ENCODE data around the gene CISD3.
A peak's percentile ranks its signal among the peaks of the same experiment; 100 is the strongest.

Gene CISD3

DNA sequence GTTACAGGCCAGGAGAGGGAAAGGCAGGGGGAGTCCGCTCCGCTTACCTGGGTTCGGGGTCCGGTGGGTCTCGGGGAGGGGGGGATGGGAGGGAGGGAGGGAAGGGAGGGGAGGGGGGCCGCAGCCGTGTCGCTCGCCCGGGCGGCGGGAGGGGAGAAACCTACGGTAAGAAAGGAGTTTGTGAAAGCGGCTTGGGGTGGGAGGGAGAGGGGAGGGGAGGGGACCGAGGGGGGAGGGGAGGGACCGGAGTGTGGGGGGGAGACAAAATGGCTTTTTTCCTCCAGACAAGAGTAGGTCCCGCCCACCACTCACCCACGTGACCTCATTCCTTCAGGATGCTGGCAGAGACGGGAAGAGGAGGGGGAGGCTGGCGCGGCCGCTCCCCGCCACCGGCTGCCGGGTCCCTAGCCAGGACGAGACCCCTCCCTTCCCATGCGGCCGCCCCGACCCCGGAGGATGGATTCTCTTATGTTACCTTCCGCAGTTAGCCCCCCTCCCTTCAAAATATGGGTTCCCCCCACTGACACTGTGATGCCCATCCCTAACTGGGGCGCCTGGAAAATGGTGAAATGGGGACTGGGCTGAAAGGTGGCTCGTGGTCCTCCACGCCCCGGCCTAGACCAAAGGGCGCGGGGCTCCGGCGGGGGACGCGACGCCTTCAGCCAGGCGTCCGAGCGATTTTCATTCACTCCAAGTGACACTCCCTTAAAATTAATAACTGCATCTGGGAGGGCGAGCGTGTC is 18.2 kb downstream of the CISD3 start, which contains the start of gene PCGF2 (continued):
- TF ChIP-seq, protein P1, sequence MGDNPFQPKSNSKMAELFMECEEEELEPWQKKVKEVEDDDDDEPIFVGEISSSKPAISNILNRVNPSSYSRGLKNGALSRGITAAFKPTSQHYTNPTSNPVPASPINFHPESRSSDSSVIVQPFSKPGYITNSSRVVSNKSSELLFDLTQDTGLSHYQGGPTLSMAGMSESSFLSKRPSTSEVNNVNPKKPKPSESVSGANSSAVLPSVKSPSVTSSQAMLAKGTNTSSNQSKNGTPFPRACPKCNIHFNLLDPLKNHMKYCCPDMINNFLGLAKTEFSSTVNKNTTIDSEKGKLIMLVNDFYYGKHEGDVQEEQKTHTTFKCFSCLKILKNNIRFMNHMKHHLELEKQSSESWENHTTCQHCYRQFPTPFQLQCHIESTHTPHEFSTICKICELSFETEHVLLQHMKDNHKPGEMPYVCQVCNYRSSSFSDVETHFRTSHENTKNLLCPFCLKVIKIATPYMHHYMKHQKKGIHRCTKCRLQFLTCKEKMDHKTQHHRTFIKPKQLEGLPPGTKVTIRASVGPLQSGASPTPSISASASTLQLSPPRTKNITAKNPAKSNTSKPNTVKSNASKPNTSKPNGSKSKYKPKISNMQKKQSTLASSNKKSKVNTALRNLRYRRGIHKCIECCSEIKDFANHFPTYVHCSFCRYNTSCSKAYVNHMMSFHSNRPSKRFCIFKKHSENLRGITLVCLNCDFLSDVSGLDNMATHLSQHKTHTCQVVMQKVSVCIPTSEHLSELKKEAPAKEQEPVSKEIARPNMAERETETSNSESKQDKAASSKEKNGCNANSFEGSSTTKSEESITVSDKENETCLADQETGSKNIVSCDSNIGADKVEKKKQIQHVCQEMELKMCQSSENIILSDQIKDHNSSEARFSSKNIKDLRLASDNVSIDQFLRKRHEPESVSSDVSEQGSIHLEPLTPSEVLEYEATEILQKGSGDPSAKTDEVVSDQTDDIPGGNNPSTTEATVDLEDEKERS (tag by site-specific recombination; IDR thresholded peaks at IDR 0.05) = no peak
- TF ChIP-seq ZNF664 (tag by site-specific recombination; IDR thresholded peaks at IDR 0.05) (no peak), ZNF548 (tag by site-specific recombination; IDR thresholded peaks at IDR 0.05) (no peak), ZNF792 (tag by site-specific recombination; IDR thresholded peaks at IDR 0.05) (no peak), HOXC10 (CRISPR knock-in tag; IDR thresholded peaks at IDR 0.05) (no peak), ZNF23 (tag by site-specific recombination; IDR thresholded peaks at IDR 0.05; ENCODE audit: borderline replicate concordance) (no peak), ZNF146 (tag by site-specific recombination; IDR thresholded peaks at IDR 0.05) (no peak), ZNF274 (IDR thresholded peaks at IDR 0.05; ENCODE audit: low read length) (no peak), ZNF274 (tag by site-specific recombination; IDR thresholded peaks at IDR 0.05; ENCODE audit: borderline replicate concordance) (no peak), ZXDB (tag by site-specific recombination; IDR thresholded peaks at IDR 0.05) (no peak), ZNF707 (tag by site-specific recombination; IDR thresholded peaks at IDR 0.05) (no peak), ZSCAN23 (tag by site-specific recombination; IDR thresholded peaks at IDR 0.05) (no peak), ZNF37A (tag by site-specific recombination; IDR thresholded peaks at IDR 0.05) (no peak)
- TF ChIP-seq, protein P2, sequence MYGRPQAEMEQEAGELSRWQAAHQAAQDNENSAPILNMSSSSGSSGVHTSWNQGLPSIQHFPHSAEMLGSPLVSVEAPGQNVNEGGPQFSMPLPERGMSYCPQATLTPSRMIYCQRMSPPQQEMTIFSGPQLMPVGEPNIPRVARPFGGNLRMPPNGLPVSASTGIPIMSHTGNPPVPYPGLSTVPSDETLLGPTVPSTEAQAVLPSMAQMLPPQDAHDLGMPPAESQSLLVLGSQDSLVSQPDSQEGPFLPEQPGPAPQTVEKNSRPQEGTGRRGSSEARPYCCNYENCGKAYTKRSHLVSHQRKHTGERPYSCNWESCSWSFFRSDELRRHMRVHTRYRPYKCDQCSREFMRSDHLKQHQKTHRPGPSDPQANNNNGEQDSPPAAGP (tag by site-specific recombination; IDR thresholded peaks at IDR 0.05) = 0 out of 2 replicates have a peak, but pooled peaks have one; percentile 12
- TF ChIP-seq, protein P3, sequence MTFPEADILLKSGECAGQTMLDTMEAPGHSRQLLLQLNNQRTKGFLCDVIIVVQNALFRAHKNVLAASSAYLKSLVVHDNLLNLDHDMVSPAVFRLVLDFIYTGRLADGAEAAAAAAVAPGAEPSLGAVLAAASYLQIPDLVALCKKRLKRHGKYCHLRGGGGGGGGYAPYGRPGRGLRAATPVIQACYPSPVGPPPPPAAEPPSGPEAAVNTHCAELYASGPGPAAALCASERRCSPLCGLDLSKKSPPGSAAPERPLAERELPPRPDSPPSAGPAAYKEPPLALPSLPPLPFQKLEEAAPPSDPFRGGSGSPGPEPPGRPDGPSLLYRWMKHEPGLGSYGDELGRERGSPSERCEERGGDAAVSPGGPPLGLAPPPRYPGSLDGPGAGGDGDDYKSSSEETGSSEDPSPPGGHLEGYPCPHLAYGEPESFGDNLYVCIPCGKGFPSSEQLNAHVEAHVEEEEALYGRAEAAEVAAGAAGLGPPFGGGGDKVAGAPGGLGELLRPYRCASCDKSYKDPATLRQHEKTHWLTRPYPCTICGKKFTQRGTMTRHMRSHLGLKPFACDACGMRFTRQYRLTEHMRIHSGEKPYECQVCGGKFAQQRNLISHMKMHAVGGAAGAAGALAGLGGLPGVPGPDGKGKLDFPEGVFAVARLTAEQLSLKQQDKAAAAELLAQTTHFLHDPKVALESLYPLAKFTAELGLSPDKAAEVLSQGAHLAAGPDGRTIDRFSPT (tag by site-specific recombination; IDR thresholded peaks at IDR 0.05) = peak; percentile 89
- TF ChIP-seq, protein P4, sequence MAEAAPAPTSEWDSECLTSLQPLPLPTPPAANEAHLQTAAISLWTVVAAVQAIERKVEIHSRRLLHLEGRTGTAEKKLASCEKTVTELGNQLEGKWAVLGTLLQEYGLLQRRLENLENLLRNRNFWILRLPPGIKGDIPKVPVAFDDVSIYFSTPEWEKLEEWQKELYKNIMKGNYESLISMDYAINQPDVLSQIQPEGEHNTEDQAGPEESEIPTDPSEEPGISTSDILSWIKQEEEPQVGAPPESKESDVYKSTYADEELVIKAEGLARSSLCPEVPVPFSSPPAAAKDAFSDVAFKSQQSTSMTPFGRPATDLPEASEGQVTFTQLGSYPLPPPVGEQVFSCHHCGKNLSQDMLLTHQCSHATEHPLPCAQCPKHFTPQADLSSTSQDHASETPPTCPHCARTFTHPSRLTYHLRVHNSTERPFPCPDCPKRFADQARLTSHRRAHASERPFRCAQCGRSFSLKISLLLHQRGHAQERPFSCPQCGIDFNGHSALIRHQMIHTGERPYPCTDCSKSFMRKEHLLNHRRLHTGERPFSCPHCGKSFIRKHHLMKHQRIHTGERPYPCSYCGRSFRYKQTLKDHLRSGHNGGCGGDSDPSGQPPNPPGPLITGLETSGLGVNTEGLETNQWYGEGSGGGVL (tag by site-specific recombination; IDR thresholded peaks at IDR 0.05) = peak; percentile 83
- TF ChIP-seq, protein P5, sequence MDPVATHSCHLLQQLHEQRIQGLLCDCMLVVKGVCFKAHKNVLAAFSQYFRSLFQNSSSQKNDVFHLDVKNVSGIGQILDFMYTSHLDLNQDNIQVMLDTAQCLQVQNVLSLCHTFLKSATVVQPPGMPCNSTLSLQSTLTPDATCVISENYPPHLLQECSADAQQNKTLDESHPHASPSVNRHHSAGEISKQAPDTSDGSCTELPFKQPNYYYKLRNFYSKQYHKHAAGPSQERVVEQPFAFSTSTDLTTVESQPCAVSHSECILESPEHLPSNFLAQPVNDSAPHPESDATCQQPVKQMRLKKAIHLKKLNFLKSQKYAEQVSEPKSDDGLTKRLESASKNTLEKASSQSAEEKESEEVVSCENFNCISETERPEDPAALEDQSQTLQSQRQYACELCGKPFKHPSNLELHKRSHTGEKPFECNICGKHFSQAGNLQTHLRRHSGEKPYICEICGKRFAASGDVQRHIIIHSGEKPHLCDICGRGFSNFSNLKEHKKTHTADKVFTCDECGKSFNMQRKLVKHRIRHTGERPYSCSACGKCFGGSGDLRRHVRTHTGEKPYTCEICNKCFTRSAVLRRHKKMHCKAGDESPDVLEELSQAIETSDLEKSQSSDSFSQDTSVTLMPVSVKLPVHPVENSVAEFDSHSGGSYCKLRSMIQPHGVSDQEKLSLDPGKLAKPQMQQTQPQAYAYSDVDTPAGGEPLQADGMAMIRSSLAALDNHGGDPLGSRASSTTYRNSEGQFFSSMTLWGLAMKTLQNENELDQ (tag by site-specific recombination; IDR thresholded peaks at IDR 0.05; ENCODE audit: low read depth) = no peak
- TF ChIP-seq, protein P6, sequence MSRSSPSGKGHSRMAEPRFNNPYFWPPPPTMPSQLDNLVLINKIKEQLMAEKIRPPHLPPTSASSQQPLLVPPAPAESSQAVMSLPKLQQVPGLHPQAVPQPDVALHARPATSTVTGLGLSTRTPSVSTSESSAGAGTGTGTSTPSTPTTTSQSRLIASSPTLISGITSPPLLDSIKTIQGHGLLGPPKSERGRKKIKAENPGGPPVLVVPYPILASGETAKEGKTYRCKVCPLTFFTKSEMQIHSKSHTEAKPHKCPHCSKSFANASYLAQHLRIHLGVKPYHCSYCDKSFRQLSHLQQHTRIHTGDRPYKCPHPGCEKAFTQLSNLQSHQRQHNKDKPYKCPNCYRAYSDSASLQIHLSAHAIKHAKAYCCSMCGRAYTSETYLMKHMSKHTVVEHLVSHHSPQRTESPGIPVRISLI (tag by site-specific recombination; IDR thresholded peaks at IDR 0.05) = no peak

Data from HEK293 (cell line).